Ishikawa (cell line): ENCODE results near the gene HCN2.

ENCODE experiments used
- CEBPB ChIP-seq: IDR thresholded peaks from 2 replicates; pipeline ENCODE4 v1.6.1; 2012
- CREB1 ChIP-seq: IDR thresholded peaks from 2 replicates; pipeline ENCODE4 v1.6.1; 2012; ENCODE audit warnings: low read depth
- EGR1 ChIP-seq: IDR thresholded peaks from 2 replicates; pipeline ENCODE4 v1.6.1; 2012
- EP300 ChIP-seq: IDR thresholded peaks from 2 replicates; pipeline ENCODE4 v1.6.1; 2012; ENCODE audit warnings: borderline replicate concordance
- FOXM1 ChIP-seq: IDR thresholded peaks from 2 replicates; pipeline ENCODE4 v1.6.1; 2012; ENCODE audit warnings: low read depth, borderline replicate concordance
- MAX ChIP-seq: IDR thresholded peaks from 2 replicates; pipeline ENCODE4 v1.6.1; 2012
- NFIC ChIP-seq: IDR thresholded peaks from 2 replicates; pipeline ENCODE4 v1.6.1; 2012
- RAD21 ChIP-seq: IDR thresholded peaks from 2 replicates; pipeline ENCODE4 v1.6.1; 2012; ENCODE audit warnings: low read depth
- REST ChIP-seq: IDR thresholded peaks from 2 replicates; pipeline ENCODE4 v1.6.1; 2012; ENCODE audit warnings: low read depth, mild to moderate bottlenecking
- TAF1 ChIP-seq: IDR thresholded peaks from 2 replicates; pipeline ENCODE4 v1.6.1; 2012; ENCODE audit warnings: low read depth, mild to moderate bottlenecking
- TCF12 ChIP-seq: IDR thresholded peaks from 2 replicates; pipeline ENCODE4 v1.6.1; 2012; ENCODE audit warnings: low read depth
- TEAD4 ChIP-seq: IDR thresholded peaks from 2 replicates; pipeline ENCODE4 v1.6.1; 2012
- YY1 ChIP-seq: IDR thresholded peaks from 2 replicates; pipeline ENCODE4 v1.6.1; 2012; ENCODE audit warnings: low read depth
- ZBTB7A ChIP-seq: IDR thresholded peaks from 2 replicates; pipeline ENCODE4 v1.6.1; 2012; ENCODE audit warnings: low read depth
- TF ChIP-seq, protein P1 (sequence below): IDR thresholded peaks from 2 replicates; pipeline ENCODE4 v1.6.1; 2012

The HCN2 gene

DNA sequence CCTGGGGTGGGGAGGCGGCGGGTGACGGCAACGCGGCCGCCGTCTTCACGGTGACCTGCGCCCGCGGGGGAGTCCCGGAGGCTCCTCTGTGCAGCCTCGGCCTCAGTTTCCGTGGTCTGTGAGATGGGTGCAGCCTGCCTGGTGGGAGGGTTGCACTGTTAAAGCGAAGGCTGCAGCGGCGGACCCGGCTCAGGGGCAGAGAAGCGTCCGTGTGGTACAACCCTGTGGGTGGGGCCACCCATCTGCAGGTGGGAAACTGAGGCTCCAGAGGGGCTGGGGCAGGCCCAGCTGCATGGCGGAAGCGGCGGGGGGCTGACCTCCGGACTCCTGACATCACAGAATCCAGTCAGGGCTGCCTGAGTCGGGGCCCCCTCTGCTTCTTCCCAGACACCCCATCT, 50.5 kb downstream of the HCN2 start:
- TF ChIP-seq FOXM1 (no peak), NFIC (no peak), REST (no peak), MAX (no peak), CEBPB (no peak), EP300 (no peak), TEAD4 (no peak), TAF1 (no peak), YY1 (no peak), EGR1 (no peak), RAD21 (no peak), TCF12 (no peak), CREB1 (no peak), ZBTB7A (no peak)
- TF ChIP-seq, protein P1, sequence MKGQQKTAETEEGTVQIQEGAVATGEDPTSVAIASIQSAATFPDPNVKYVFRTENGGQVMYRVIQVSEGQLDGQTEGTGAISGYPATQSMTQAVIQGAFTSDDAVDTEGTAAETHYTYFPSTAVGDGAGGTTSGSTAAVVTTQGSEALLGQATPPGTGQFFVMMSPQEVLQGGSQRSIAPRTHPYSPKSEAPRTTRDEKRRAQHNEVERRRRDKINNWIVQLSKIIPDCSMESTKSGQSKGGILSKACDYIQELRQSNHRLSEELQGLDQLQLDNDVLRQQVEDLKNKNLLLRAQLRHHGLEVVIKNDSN: no peak; the same call in 1 of the 2 replicates

GRCh38 chr19:640606-641189, 51.0 kb downstream of the HCN2 start:
- TF ChIP-seq EP300 (no peak), NFIC (no peak), TEAD4 (no peak)
- TF ChIP-seq, protein P1: no peak

DNA sequence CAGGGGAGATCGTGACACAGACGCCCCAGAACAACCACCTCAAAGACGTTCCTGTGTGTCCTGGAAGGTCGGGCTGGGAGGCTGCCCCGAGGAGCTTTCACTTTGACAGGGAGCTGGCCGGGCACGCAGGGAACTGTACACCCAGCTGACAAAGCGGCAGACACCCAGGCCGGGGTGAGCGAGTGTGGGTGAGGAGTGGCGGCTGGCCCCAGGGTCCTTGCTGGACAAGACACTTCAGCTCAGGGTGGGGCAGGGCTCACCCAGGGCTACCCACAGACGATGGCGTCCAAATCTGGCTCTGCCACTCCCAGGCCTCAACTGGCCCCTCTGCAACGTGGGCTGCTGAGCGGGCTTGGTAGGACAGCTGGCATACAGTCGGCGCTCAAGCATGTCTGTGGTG, 52.0 kb downstream of the HCN2 start:
- TF ChIP-seq YY1: no peak
- TF ChIP-seq EGR1: no peak
- TF ChIP-seq FOXM1: no peak
- no peak for TF ChIP-seq RAD21
- TF ChIP-seq NFIC: no peak
- TF ChIP-seq, protein P1: no peak
- TF ChIP-seq MAX: no peak
- no peak for TF ChIP-seq CEBPB
- TF ChIP-seq REST: no peak
- TF ChIP-seq TEAD4: no peak
- no peak for TF ChIP-seq EP300
- TF ChIP-seq TCF12: no peak
- no peak for TF ChIP-seq CREB1

GRCh38 chr19:642767-643727, 53.4 kb downstream of the HCN2 start:
- TF ChIP-seq TAF1 (no peak), NFIC (no peak), REST (no peak), MAX (no peak), FOXM1 (no peak), RAD21 (no peak), CEBPB (no peak), EGR1 (no peak), TCF12 (no peak), CREB1 (no peak), ZBTB7A (no peak; the same call in 1 of the 2 replicates), TEAD4 (no peak), YY1 (no peak), EP300 (no peak)
- TF ChIP-seq, protein P1: no peak
